Kidney tubule cell (primary cell): ENCODE data around the gene MSH4.
"Not testable (repeated sequence)": the region's sequence is repeated elsewhere in the genome, so short reads cannot be mapped to it uniquely, and the experiment has no call there.

ENCODE experiments used
- DNase-seq: peaks from one replicate; pipeline ENCODE4 v3.0.0-alpha.2; 2018; ENCODE audit warnings: low spot score

MSH4 gene

DNA sequence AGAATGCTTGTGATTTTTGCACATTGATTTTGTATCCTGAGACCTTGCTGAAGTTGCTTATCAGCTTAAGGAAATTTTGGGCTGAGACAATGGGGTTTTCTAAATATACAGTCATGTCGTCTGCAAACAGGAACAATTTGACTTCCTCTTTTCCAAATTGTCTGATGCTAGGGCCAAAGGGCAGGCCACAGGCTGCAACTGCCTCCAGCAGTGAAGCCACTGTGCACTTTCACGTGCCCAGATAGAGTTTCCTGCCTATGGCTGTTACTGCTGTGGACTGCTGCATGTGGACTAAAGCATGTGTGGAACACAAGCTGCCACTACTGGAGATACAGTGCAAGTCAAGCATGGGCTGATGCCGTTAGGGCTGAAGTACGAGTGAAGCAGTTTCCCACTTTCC is 146.4 kb downstream of the MSH4 start:
- DNase-seq = not testable (repeated sequence)

DNA sequence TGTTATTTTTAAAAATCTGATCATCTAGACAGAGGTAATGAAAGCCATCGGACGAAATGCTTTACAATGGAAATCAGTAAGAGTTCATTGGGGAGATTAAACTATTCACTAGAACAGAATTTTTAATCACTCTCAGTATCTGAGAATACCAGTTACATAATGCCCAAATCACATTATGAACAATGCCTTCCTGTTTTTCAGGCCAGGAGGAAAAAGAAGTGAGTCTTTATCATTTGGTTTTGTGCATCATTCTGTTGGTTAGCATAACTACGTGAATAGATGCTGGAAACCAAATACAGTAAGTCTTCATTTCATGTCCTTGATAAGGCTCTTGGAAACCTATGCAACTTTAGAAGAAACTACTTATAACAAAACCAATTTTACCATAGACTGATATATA is 153.5 kb downstream of the MSH4 start:
- DNase-seq = no peak

DNA sequence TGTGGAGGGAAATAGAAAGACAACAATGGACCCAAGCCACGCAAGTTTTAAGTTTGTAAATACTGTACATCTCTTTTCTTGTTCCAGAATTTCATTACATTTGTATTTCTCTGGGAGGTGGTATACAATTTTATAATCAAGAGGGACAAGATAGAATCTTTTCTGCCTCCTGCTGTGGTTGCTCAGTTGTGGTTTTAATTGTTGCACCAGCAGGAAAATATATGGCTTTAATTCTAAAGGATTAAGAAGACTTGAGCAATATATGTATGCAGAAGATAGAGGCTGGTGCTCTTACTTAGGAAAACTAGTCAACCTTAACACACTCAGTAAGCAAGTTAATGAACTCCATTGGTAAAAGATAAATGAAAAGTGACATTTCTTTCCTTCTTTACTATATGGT is 155.3 kb downstream of the MSH4 start:
- DNase-seq = no peak

GRCh38 chr1:75953461-75953860 is 156.8 kb downstream of the MSH4 start:
- DNase-seq = peak; percentile 93

- DNase-seq = peak; percentile 64
Measured at GRCh38 chr1:75954586-75954985, 157.9 kb downstream of the MSH4 start.
